DND-41 (cell line): Measurements from ENCODE around the gene IFITM2.

Experiments used
- ATAC-seq: fragments of 200-7000 bp; cut with Tn5 transposase; 3 replicates; pipeline ENCODE4 v1.9.1; 2021; ENCODE audit warnings: low read depth; ENCODE audit not compliant: insufficient read depth
- DNase-seq: peaks from one replicate; pipeline ENCODE4 v3.0.0-alpha.2; 2020
- H2AFZ ChIP-seq: 2 replicates; pipeline ENCODE4 v1.6.0; 2012; ENCODE audit warnings: low read depth, low read length
- H3K27ac ChIP-seq: 2 replicates; pipeline ENCODE4 v1.5.1; 2012; ENCODE audit warnings: low read length, inconsistent platforms
- H3K27me3 ChIP-seq: fragments of 200-600 bp; sonication (generic); 2 replicates; pipeline ENCODE4 v1.6.0; 2012; ENCODE audit warnings: low read length, mild to moderate bottlenecking, inconsistent platforms; ENCODE audit not compliant: insufficient read depth, poor library complexity
- H3K36me3 ChIP-seq: 2 replicates; pipeline ENCODE4 v1.5.1; 2012; ENCODE audit warnings: low read length, inconsistent platforms; ENCODE audit not compliant: insufficient read depth
- H3K4me1 ChIP-seq: 2 replicates; pipeline ENCODE4 v1.5.1; 2012; ENCODE audit warnings: mild to moderate bottlenecking, low read length; ENCODE audit not compliant: insufficient read depth
- H3K4me2 ChIP-seq: 2 replicates; pipeline ENCODE4 v1.6.0; 2012; ENCODE audit warnings: mild to moderate bottlenecking, moderate library complexity, low read length, inconsistent platforms; ENCODE audit not compliant: insufficient read depth
- H3K4me3 ChIP-seq, 2 experiments: fragments of 200-600 bp in 1 of 2; shearing (Covaris generic) in 1 of 2; 2 replicates each; pipeline ENCODE4 v1.5.1; 2012 to 2016; ENCODE audit warnings: inconsistent platforms in 2 of 2, low read length in 2 of 2, mild to moderate bottlenecking in 2 of 2, low read depth in 1 of 2, moderate library complexity in 1 of 2
- H3K79me2 ChIP-seq: 2 replicates; pipeline ENCODE4 v1.6.0; 2012; ENCODE audit warnings: low read length, inconsistent platforms; ENCODE audit not compliant: insufficient read depth
- H3K9ac ChIP-seq: 2 replicates; pipeline ENCODE4 v1.6.0; 2012; ENCODE audit warnings: low read depth, mild to moderate bottlenecking, inconsistent platforms, low read length, moderate library complexity
- H3K9me3 ChIP-seq: 2 replicates; pipeline ENCODE4 v1.5.1; 2012; ENCODE audit warnings: low read length, moderate library complexity, mild to moderate bottlenecking, inconsistent platforms; ENCODE audit not compliant: insufficient read depth, severe bottlenecking
- H4K20me1 ChIP-seq: 2 replicates; pipeline ENCODE4 v1.6.0; 2012; ENCODE audit warnings: low read length; ENCODE audit not compliant: insufficient read depth
- EZH2 ChIP-seq: IDR thresholded peaks from 3 replicates; pipeline ENCODE4 v1.6.1; 2012; ENCODE audit warnings: borderline replicate concordance, low read depth, mild to moderate bottlenecking, moderate library complexity, low read length, inconsistent platforms; ENCODE audit not compliant: severe bottlenecking
- TF ChIP-seq, protein P1 (sequence below): IDR thresholded peaks from 2 replicates; pipeline ENCODE4 v1.5.1; 2012; ENCODE audit warnings: borderline replicate concordance, low read length, moderate library complexity, mild to moderate bottlenecking; ENCODE audit not compliant: poor library complexity, severe bottlenecking; ENCODE audit errors: extremely low read depth

Gene IFITM2

DNA sequence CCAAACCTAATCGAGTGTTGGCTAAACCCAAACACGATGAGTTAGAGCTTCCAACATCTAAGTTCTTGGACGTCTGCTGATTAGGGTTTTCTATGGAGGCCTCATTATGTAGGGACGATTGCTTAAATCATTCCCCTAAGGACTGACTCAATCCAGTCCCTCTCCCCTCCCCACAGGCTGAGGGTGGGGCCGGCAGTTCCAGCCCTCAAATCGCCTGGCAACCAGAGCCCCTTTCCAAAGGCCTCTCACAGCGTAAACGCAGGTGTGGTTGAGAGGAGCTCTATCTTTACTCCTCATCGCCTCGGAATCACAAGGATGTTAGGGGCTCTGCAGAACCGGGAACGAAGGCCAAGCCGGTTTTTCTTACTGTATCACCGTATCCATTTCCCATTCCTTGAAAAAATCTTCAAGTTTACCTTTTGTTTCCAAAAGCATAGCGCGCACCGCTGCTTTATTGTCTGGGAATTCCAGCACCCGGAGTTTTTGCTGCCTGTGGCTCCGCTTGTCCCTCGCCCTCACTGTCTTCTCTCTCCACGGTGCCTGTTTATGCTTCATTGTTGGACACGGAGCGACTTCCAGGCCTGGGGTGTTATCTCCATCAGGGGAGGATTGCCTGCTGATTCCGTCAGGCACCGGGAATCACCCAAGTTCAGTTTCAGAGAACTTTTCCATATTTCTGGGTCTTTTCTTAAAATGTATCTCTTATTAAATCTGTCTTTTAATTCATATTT, 26.8 kb downstream of the IFITM2 start:
- no peak overlapping the region for H3K9ac ChIP-seq
- H3K27ac ChIP-seq: no peak overlapping the region
- DNase-seq: no peak

DNA sequence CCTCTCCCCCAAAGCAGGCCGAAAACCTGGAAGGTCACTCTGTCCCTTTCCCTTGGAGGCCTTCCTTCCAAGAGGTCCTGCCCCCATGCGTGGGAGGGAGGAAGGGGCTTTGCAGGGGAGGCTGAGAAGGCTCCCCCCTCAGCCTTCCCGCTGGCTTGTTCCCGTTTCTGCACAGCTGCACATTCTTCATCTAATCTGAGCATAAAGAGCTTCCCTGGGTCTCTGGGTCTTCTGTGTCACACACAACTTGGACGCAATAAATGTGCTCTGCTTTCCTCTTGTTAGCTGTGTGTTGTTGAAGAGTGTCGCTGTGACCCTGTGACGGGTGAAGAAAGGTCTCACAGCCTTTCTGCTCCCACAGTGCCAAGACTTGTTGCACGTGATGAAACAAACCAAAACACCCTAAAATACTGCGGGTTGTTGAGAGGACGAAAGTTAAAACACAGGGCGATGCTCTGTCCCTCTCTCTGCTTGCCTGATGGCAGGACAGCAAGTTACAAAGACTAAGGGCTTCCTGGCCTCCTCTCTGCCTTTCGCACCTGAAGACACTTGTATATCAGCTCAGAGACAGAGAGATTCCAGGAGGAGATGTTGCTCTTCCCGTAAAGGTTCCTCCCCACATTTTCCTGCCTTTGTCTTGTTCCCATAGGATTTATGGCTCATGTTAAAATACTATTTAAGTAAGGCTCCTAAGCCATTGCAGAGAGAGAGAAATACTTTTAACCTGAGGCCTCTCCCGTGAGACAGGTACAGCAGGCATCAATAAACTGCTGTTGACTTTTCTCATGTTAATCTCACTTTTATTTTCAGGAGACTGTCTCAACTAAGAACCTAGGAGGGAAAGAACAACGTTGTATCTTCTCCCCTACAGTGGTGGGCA, 28.4 kb downstream of the IFITM2 start:
- Histone ChIP-seq H3K36me3 (no peaks in the 10 kb centered on the region), H3K27me3 (no peaks in the 10 kb centered on the region), H3K9ac (no peak overlapping the region), H4K20me1 (no peaks in the 10 kb centered on the region), H3K4me1 (peaks cover 59% of the 10 kb centered on the region), H3K9me3 (no peaks in the 10 kb centered on the region), H3K79me2 (no peaks in the 10 kb centered on the region), H3K4me3 (no peak overlapping the region), H2AFZ (no peak overlapping the region), H3K27ac (peak overlapping the region; percentile 59), H3K4me2 (no peak overlapping the region)
- ATAC-seq (no peak), DNase-seq (no peak)
- TF ChIP-seq, protein P1, sequence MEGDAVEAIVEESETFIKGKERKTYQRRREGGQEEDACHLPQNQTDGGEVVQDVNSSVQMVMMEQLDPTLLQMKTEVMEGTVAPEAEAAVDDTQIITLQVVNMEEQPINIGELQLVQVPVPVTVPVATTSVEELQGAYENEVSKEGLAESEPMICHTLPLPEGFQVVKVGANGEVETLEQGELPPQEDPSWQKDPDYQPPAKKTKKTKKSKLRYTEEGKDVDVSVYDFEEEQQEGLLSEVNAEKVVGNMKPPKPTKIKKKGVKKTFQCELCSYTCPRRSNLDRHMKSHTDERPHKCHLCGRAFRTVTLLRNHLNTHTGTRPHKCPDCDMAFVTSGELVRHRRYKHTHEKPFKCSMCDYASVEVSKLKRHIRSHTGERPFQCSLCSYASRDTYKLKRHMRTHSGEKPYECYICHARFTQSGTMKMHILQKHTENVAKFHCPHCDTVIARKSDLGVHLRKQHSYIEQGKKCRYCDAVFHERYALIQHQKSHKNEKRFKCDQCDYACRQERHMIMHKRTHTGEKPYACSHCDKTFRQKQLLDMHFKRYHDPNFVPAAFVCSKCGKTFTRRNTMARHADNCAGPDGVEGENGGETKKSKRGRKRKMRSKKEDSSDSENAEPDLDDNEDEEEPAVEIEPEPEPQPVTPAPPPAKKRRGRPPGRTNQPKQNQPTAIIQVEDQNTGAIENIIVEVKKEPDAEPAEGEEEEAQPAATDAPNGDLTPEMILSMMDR: no peak
- TF ChIP-seq EZH2: no peak

More for the DNA sequence above, 26.8 kb downstream of the IFITM2 start:
- Histone ChIP-seq H3K4me3 (no peak overlapping the region), H2AFZ (no peak overlapping the region), H4K20me1 (no peaks in the 10 kb centered on the region), H3K4me2 (no peak overlapping the region), H3K36me3 (no peaks in the 10 kb centered on the region), H3K4me1 (peaks cover 75% of the 10 kb centered on the region), H3K79me2 (no peaks in the 10 kb centered on the region), H3K27me3 (no peaks in the 10 kb centered on the region), H3K9me3 (no peaks in the 10 kb centered on the region)
- no peak for TF ChIP-seq EZH2
- TF ChIP-seq, protein P1: no peak
- no peak for ATAC-seq

DNA sequence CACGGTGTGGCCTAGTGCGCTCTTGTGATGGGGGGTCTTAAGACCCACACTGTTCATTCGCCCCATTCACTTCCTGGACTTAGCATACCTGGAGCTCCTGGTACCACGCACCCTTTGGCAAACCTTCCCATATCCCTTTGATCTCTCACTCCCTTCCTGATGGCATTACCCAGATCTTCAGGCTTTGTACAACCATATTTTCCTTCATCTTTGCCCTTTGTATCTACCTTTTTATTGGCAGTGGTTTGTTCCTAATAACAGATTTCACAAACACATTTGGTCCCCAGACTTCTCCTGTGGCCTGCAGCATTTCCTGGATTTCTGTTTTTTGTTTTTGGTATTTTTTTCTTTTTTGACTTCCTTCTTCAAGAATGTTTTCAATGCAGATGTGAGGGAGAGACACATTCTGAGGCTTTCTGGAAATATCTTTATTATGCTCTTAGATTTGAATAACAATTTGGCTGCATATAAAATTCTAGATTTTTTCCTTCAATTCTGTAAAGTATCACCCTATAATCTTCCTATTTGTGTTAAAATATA, 29.1 kb downstream of the IFITM2 start:
- Histone ChIP-seq H3K27me3 (no peaks in the 10 kb centered on the region), H3K4me1 (peaks cover 52% of the 10 kb centered on the region), H3K27ac (peak overlapping the region; percentile 59), H3K79me2 (no peaks in the 10 kb centered on the region), H3K36me3 (no peaks in the 10 kb centered on the region), H4K20me1 (no peaks in the 10 kb centered on the region), H3K4me2 (no peak overlapping the region), H3K4me3 (no peak overlapping the region), H2AFZ (no peak overlapping the region), H3K9me3 (no peaks in the 10 kb centered on the region), H3K9ac (no peak overlapping the region)
- TF ChIP-seq, protein P1: no peak
- no peak for TF ChIP-seq EZH2
- ATAC-seq (no peak), DNase-seq (no peak)
